ENCODE data around the gene ARPC4. TPM values are rescaled to one million over a fixed set of nuclear protein-coding genes. Genes with fewer than 3 reads are reported as not detected.

Gene ARPC4
- total and polyA plus RNA-seq, 2 donors (not counting 3 experiments of a cell fraction or from before 2014, with no cell fraction given) = 181 to 197 TPM

GRCh38 chr3:9750556-9751411, 42.1 kb upstream of the ARPC4 start:
- BruUV-seq (replicated peaks) = no TSS peak
- intact Hi-C loops (cut with micrococcal nuclease) (no loop called here), dilution Hi-C loops (cut with MboI; ENCODE audit: extremely low pct_ligation_motif_present, low sequenced_read_pairs) (no loop called here)
- Histone ChIP-seq H4K20me1 (replicated peaks; ENCODE audit: control insufficient read depth, extremely low read depth, insufficient read depth, low read length) (no peaks in the 10 kb centered on the region), H3K79me2 (ENCODE audit: control insufficient read depth, insufficient read depth, low read length) (peaks cover 12% of the 10 kb centered on the region), H3K9me1 (replicated peaks; ENCODE audit: control insufficient read depth, extremely low read depth, insufficient read depth, low read length) (no peaks in the 10 kb centered on the region), H3K4me1 (ENCODE audit: control insufficient read depth, extremely low read depth, insufficient read depth, low read length) (peaks cover 44% of the 10 kb centered on the region), H3K27ac (ENCODE audit: insufficient read depth, low read depth, low read length) (peak overlapping the region; percentile 0), H3K9ac (replicated peaks; ENCODE audit: extremely low read depth, insufficient read depth, low read length) (peak overlapping the region; percentile 52), H3K36me3 (ENCODE audit: control insufficient read depth in 2 of 2, extremely low read depth in 1 of 2, insufficient read depth in 2 of 2, low read length in 2 of 2) (peaks cover 4 to 23% of the 10 kb centered on the region in 2 experiments), H3K9me3 (replicated peaks; ENCODE audit: control insufficient read depth, insufficient read depth, low read length) (no peaks in the 10 kb centered on the region), H2AFZ (ENCODE audit: low read depth, low read length) (peak overlapping the region; percentile 80), H3K4me2 (ENCODE audit: insufficient read depth, low read length) (peak overlapping the region; percentile 82), H3K4me3 (replicated peaks in 1 of 3; ENCODE audit: insufficient read depth in 1 of 3, low read depth in 1 of 3, low read length in 3 of 3) (peak overlapping the region; percentile 55 to 80 (median 58)), H3K27me3 (ENCODE audit: control insufficient read depth in 2 of 2, insufficient read depth in 2 of 2, low read length in 2 of 2) (no peaks in the 10 kb centered on the region)
- TF ChIP-seq GATA2 (IDR thresholded peaks at IDR 0.05; ENCODE audit: insufficient read depth, insufficient read length, low read depth, low read length) = no peak
- TF ChIP-seq MAX (IDR thresholded peaks at IDR 0.05; ENCODE audit: insufficient read depth, insufficient read length) = no peak
- TF ChIP-seq FOS (IDR thresholded peaks at IDR 0.05; ENCODE audit: borderline replicate concordance, insufficient read depth, low read length) = no peak
- no peak for TF ChIP-seq POLR2AphosphoS5 (IDR thresholded peaks at IDR 0.05; ENCODE audit: insufficient read depth, low read depth, low read length)
- TF ChIP-seq CTCF (IDR thresholded peaks at IDR 0.05; ENCODE audit: extremely low read depth in 1 of 2, insufficient read depth in 1 of 2, low read depth in 1 of 2, low read length in 2 of 2) = no peak
- no peak for TF ChIP-seq POLR2A (IDR thresholded peaks at IDR 0.05; ENCODE audit: low read depth, low read length)
- no peak for TF ChIP-seq MYC (IDR thresholded peaks at IDR 0.05; ENCODE audit: low read depth, low read length)
- TF ChIP-seq EZH2 (IDR thresholded peaks at IDR 0.05; ENCODE audit: borderline replicate concordance, low read depth, low read length, severe bottlenecking) = no peak
- no peak for TF ChIP-seq JUN (IDR thresholded peaks at IDR 0.05; ENCODE audit: borderline replicate concordance, insufficient read depth, insufficient read length, low read depth)
- FAIRE-seq (peak; percentile 31), DNase-seq (ENCODE audit: low read depth, low spot score) (no peak)
- ChIA-PET CTCF (interaction anchor here (0.8 to 2.4 kb wide), 3 partner anchors 20 to 42 kb away, joined by 3 to 12 read pairs (median 7); partner anchors contain the start of genes ARPC4, BRPF1 and TADA3), POLR2A (interaction anchor here (0.6 kb wide), 1 partner anchor 38 kb away, joined by 3 read pairs; no protein-coding TSS in a partner anchor)
